HG03108 (cell line): ENCODE measurements around the gene SOHLH2.

ENCODE experiments used
- ATAC-seq: cut with Tn5 transposase; IDR thresholded peaks from one replicate; pipeline ENCODE4 v1.9.1; 2021; ENCODE audit warnings: moderate library complexity; ENCODE audit not compliant: unreplicated experiment

SOHLH2 gene

GRCh38 chr13:36190771-36191170 is 23.6 kb downstream of the SOHLH2 start:
- no peak for ATAC-seq

GRCh38 chr13:36188441-36188840 is 25.9 kb downstream of the SOHLH2 start:
- ATAC-seq = no peak

GRCh38 chr13:36183901-36184300 is 30.5 kb downstream of the SOHLH2 start:
- ATAC-seq = no peak

- ATAC-seq = no peak
Measured at GRCh38 chr13:36175621-36176020, 38.7 kb downstream of the SOHLH2 start.

GRCh38 chr13:36174923-36175322 is 39.4 kb downstream of the SOHLH2 start:
- no peak for ATAC-seq

GRCh38 chr13:36173571-36174322 is 40.6 kb downstream of the SOHLH2 start:
- ATAC-seq = no peak

- ATAC-seq = no peak
Measured at GRCh38 chr13:36166046-36166445, 48.3 kb downstream of the SOHLH2 start.

GRCh38 chr13:36163809-36164308 is 50.5 kb downstream of the SOHLH2 start:
- ATAC-seq = no peak

GRCh38 chr13:36163286-36163685 is 51.1 kb downstream of the SOHLH2 start:
- ATAC-seq = no peak

GRCh38 chr13:36160297-36160696 is 54.1 kb downstream of the SOHLH2 start:
- no peak for ATAC-seq

GRCh38 chr13:36158611-36159010 is 55.7 kb downstream of the SOHLH2 start:
- no peak for ATAC-seq

GRCh38 chr13:36157480-36157879 is 56.9 kb downstream of the SOHLH2 start:
- ATAC-seq = no peak

- ATAC-seq = no peak
Measured at GRCh38 chr13:36154567-36155291, 59.6 kb downstream of the SOHLH2 start.

GRCh38 chr13:36151591-36151990 is 62.8 kb downstream of the SOHLH2 start:
- ATAC-seq = no peak

GRCh38 chr13:36148446-36148845 is 65.9 kb downstream of the SOHLH2 start:
- no peak for ATAC-seq

- no peak for ATAC-seq
Measured at GRCh38 chr13:36147330-36147729, 67.0 kb downstream of the SOHLH2 start.

- ATAC-seq = no peak
Measured at GRCh38 chr13:36146511-36147269, 67.7 kb downstream of the SOHLH2 start.

- no peak for ATAC-seq
Measured at GRCh38 chr13:36143738-36144137, 70.6 kb downstream of the SOHLH2 start.

- no peak for ATAC-seq
Measured at GRCh38 chr13:36142735-36143134, 71.6 kb downstream of the SOHLH2 start.

GRCh38 chr13:36135876-36136275 is 78.5 kb downstream of the SOHLH2 start:
- no peak for ATAC-seq

GRCh38 chr13:36134632-36135031 is 79.7 kb downstream of the SOHLH2 start:
- ATAC-seq = no peak
